GM12878 (cell line): ENCODE results near the gene UBE2E3.

Experiments used
- CBFB ChIP-seq: IDR thresholded peaks from 2 replicates; pipeline ENCODE4 v1.6.1; 2016; ENCODE audit warnings: antibody characterized with exemption, low read depth
- CTCF ChIP-seq, 3 experiments: IDR thresholded peaks in 2 of 3; conservative IDR thresholded peaks in 1 of 3; 2 replicates each; pipeline ENCODE4 v1.5.1; 2011; ENCODE audit warnings: low read depth in 3 of 3, low read length in 3 of 3, mild to moderate bottlenecking in 3 of 3, control low read depth in 2 of 3, moderate library complexity in 2 of 3, inconsistent platforms in 1 of 3, mixed read lengths in 1 of 3; ENCODE audit not compliant: control insufficient read depth in 2 of 3, insufficient read depth in 1 of 3; ENCODE audit errors: extremely low read depth in 1 of 3
- HCFC1 ChIP-seq: fragments of 150-350 bp; IDR thresholded peaks from 2 replicates; pipeline ENCODE4 v1.6.1; 2014; ENCODE audit warnings: low read length
- IRF4 ChIP-seq: IDR thresholded peaks from 2 replicates; pipeline ENCODE4 v1.6.1; 2011; ENCODE audit warnings: low read depth, low read length
- POLR2AphosphoS5 ChIP-seq: IDR thresholded peaks from 2 replicates; pipeline ENCODE4 v1.6.1; 2011; ENCODE audit warnings: mild to moderate bottlenecking, low read length, inconsistent platforms
- TBL1XR1 ChIP-seq: IDR thresholded peaks from 2 replicates; pipeline ENCODE4 v1.6.1; 2012; ENCODE audit warnings: low read depth, low read length, improper control_type of control experiment
- YY1 ChIP-seq: IDR thresholded peaks from 2 replicates; pipeline ENCODE4 v1.6.1; 2011; ENCODE audit warnings: low read depth, mild to moderate bottlenecking, low read length
- TF ChIP-seq, protein P1 (sequence below): fragments of 450-650 bp; formaldehyde crosslinking; IDR thresholded peaks from 2 replicates; pipeline ENCODE4 v1.4.0; 2020; ENCODE audit warnings: mild to moderate bottlenecking, moderate library complexity

DNA sequence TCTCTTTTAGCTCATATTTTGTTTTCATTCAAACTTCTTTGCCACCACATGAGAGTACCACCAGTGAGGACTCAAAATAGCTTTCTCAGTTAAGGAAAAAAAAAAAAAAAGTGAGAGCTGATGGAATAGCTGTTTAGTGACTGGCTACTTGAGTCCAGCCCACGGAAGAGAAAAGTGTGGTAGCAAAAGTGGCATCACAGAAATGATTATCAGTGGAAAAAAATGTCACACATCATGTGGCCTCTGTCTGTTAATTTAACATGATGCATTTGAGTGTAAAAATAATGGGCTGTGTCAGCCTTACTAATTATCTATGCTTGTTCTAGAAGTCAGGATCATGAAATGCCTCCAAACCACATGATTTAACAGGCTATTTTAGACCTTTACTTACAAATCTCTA is 132.5 kb downstream of the UBE2E3 start:
- TF ChIP-seq CTCF (IDR thresholded peaks at IDR 0.05 in 2 of 3, conservative IDR thresholded peaks at IDR 0.05 in 1 of 3; ENCODE audit: control insufficient read depth in 2 of 3, extremely low read depth in 1 of 3, insufficient read depth in 1 of 3, low read depth in 3 of 3, low read length in 3 of 3) (no peak), TBL1XR1 (no peak), YY1 (no peak), HCFC1 (no peak), IRF4 (no peak), CBFB (no peak), POLR2AphosphoS5 (no peak)
- TF ChIP-seq, protein P1, sequence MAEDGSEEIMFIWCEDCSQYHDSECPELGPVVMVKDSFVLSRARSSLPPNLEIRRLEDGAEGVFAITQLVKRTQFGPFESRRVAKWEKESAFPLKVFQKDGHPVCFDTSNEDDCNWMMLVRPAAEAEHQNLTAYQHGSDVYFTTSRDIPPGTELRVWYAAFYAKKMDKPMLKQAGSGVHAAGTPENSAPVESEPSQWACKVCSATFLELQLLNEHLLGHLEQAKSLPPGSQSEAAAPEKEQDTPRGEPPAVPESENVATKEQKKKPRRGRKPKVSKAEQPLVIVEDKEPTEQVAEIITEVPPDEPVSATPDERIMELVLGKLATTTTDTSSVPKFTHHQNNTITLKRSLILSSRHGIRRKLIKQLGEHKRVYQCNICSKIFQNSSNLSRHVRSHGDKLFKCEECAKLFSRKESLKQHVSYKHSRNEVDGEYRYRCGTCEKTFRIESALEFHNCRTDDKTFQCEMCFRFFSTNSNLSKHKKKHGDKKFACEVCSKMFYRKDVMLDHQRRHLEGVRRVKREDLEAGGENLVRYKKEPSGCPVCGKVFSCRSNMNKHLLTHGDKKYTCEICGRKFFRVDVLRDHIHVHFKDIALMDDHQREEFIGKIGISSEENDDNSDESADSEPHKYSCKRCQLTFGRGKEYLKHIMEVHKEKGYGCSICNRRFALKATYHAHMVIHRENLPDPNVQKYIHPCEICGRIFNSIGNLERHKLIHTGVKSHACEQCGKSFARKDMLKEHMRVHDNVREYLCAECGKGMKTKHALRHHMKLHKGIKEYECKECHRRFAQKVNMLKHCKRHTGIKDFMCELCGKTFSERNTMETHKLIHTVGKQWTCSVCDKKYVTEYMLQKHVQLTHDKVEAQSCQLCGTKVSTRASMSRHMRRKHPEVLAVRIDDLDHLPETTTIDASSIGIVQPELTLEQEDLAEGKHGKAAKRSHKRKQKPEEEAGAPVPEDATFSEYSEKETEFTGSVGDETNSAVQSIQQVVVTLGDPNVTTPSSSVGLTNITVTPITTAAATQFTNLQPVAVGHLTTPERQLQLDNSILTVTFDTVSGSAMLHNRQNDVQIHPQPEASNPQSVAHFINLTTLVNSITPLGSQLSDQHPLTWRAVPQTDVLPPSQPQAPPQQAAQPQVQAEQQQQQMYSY (CRISPR knock-in tag), result no peak
